ENCODE data around the gene STX2.
"Not testable (repeated sequence)": the region's sequence is repeated elsewhere in the genome, so short reads cannot be mapped to it uniquely, and the experiment has no call there.

STX2 gene

GRCh38 chr12:130870442-130871285 lies 31.6 kb upstream of the STX2 start:
- peak; percentile 82 for DNase-seq (ENCODE audit: low spot score)

GRCh38 chr12:130868412-130868811 lies 29.4 kb upstream of the STX2 start:
- no peak for DNase-seq (ENCODE audit: low spot score)

GRCh38 chr12:130863298-130863697 lies 24.2 kb upstream of the STX2 start:
- no peak for DNase-seq (ENCODE audit: low spot score)

- DNase-seq (ENCODE audit: low spot score) = not testable (repeated sequence)
Measured at GRCh38 chr12:130862771-130863170, 23.7 kb upstream of the STX2 start.

GRCh38 chr12:130862161-130862560 lies 23.1 kb upstream of the STX2 start:
- no peak for DNase-seq (ENCODE audit: low spot score)

GRCh38 chr12:130860311-130860710 lies 21.3 kb upstream of the STX2 start:
- no peak for DNase-seq (ENCODE audit: low spot score)

- DNase-seq (ENCODE audit: low spot score) = no peak
Measured at GRCh38 chr12:130859161-130859560, 20.1 kb upstream of the STX2 start.

GRCh38 chr12:130858084-130858483 lies 19.0 kb upstream of the STX2 start:
- no peak for DNase-seq (ENCODE audit: low spot score)

- no peak for DNase-seq (ENCODE audit: low spot score)
Measured at GRCh38 chr12:130856088-130856487, 17.0 kb upstream of the STX2 start.

GRCh38 chr12:130850418-130851021 lies 11.5 kb upstream of the STX2 start:
- DNase-seq (ENCODE audit: low spot score) = no peak

- no peak for DNase-seq (ENCODE audit: low spot score)
Measured at GRCh38 chr12:130849561-130850417, 10.7 kb upstream of the STX2 start.

GRCh38 chr12:130848785-130849305 lies 9.8 kb upstream of the STX2 start:
- not testable (repeated sequence) for DNase-seq (ENCODE audit: low spot score)

GRCh38 chr12:130848105-130848504 lies 9.1 kb upstream of the STX2 start:
- not testable (repeated sequence) for DNase-seq (ENCODE audit: low spot score)

GRCh38 chr12:130847112-130847511 lies 8.1 kb upstream of the STX2 start:
- DNase-seq (ENCODE audit: low spot score) = no peak

- no peak for DNase-seq (ENCODE audit: low spot score)
Measured at GRCh38 chr12:130846369-130846768, 7.3 kb upstream of the STX2 start.

GRCh38 chr12:130839770-130840404 lies 837 bp upstream of the STX2 start:
- DNase-seq (ENCODE audit: low spot score) = no peak

GRCh38 chr12:130838284-130838950 lies 633 bp downstream of the STX2 start:
- DNase-seq (ENCODE audit: low spot score) = peak; percentile 42

- no peak for DNase-seq (ENCODE audit: low spot score)
Measured at GRCh38 chr12:130835436-130835835, 3.6 kb downstream of the STX2 start.

- DNase-seq (ENCODE audit: low spot score) = no peak
Measured at GRCh38 chr12:130835011-130835410, 4.0 kb downstream of the STX2 start.

- peak; percentile 68 for DNase-seq (ENCODE audit: low spot score)
Measured at GRCh38 chr12:130832561-130833209, 6.4 kb downstream of the STX2 start.

All from Ammon's horn (tissue), 1 donor.